ENCODE data around the gene GRAP2.
"Not testable (repeated sequence)": the region's sequence is repeated elsewhere in the genome, so short reads cannot be mapped to it uniquely, and the experiment has no call there.

The GRAP2 gene

GRCh38 chr22:39947220-39948216, 46.6 kb downstream of the GRAP2 start:
- no peak for TF ChIP-seq CTCF (IDR thresholded peaks at IDR 0.05; ENCODE audit: control insufficient read depth, insufficient read depth, low read depth, low read length, missing control alignments)
- DNase-seq (ENCODE audit: low read depth), result no peak
- no peak overlapping the region for H3K4me3 ChIP-seq (ENCODE audit: control insufficient read depth, low read depth, low read length)

DNA sequence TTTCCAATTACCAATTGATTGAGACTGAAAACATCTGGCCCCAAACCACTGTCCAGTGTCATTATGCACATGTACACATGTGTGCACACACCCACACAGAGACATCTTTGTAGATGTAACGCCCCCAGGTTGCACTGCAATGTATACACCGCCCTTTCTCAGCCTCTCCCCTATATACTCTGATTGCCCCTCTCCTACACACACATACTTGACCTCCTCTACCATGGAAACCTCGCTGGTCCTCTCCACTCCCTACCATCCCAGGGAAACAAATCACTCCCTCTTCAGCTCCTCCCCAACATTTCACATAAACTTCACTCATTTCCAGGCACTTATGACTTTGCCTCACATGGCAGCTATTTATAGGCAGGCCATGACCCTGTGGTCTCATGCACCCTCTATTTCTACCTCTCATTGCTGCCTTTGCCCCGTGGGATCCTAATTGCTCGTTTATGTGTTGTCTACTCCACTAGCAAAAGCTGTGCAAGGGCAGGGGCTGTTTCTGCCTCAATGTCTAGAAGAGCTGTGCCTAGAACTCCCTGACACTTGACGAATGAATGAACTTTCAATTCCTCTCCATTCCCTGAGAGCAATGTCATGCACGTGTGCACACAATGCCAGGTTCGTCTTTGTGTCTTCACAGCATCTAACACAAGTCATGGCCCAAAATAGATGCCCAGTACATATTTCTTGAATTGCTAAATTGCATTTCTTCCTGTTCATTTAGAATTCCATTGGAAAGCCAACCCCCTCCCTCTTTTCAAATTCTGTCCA, 49.3 kb downstream of the GRAP2 start:
- TF ChIP-seq CTCF (IDR thresholded peaks at IDR 0.05; ENCODE audit: control insufficient read depth, insufficient read depth, low read depth, low read length, missing control alignments), result no peak
- DNase-seq (ENCODE audit: low read depth), result no peak
- no peak overlapping the region for H3K4me3 ChIP-seq (ENCODE audit: control insufficient read depth, low read depth, low read length)

DNA sequence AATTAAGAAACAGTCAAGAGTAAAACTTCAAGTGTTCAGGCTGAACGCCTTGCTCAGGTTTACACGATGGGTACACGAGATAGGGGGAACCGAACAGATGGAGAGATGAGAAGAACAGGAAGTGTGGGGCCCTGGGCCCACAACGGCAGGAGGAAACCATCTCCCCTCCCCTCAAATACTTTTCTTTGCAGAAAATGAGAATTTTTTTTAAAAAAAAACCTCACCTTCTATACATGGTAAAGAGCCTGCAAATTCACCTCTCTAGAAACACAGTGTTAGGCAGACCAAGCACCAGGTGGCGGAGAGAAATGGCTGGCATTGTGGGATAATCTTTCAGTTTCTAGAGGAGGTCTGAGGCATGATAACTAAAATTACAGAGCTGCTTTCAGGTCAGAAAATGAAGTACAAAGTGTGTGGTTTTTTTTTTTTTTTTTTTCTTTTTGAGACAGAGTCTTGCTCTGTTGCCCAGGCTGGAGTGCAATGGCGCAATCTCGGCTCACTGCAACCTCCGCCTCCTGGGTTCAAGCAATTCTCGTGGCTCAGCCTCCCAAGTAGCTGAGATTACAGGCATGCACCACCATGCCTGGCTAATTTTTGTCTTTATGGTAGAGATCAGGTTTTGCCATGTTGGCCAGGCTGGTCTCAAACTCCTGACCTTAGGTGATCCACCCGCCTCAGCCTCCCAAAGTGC, 50.9 kb downstream of the GRAP2 start:
- DNase-seq (ENCODE audit: low read depth), result not testable (repeated sequence)

GRCh38 chr22:39952347-39952746, 51.5 kb downstream of the GRAP2 start:
- no peak for DNase-seq (ENCODE audit: low read depth)
- H3K4me3 ChIP-seq (ENCODE audit: control insufficient read depth, low read depth, low read length), result no peak overlapping the region
- no peak for TF ChIP-seq CTCF (IDR thresholded peaks at IDR 0.05; ENCODE audit: control insufficient read depth, insufficient read depth, low read depth, low read length, missing control alignments)

More for the DNA sequence above, 50.9 kb downstream of the GRAP2 start:
- not testable (repeated sequence) for H3K4me3 ChIP-seq (ENCODE audit: control insufficient read depth, low read depth, low read length)

DNA sequence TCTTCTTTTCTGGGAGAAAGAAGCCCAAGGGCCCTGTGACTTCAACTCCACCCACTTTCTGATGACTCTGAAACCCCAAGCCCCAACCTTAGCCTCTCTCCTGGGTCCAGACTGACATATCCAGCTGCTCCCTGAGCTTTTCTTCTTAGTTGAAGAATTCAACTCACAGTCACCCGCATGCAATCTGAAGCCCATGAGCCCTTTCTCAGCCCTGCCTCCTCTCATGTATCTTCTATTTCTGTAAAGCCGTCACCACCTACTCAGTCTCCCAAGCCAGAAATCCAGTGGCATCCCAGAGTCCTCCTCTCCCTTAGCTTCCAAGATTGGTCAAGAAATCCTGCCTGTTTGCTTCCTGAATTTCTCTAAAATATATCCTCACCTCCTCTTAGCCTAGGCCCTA, 52.2 kb downstream of the GRAP2 start:
- DNase-seq (ENCODE audit: low read depth), result no peak
- TF ChIP-seq CTCF (IDR thresholded peaks at IDR 0.05; ENCODE audit: control insufficient read depth, insufficient read depth, low read depth, low read length, missing control alignments), result no peak
- no peak overlapping the region for H3K4me3 ChIP-seq (ENCODE audit: control insufficient read depth, low read depth, low read length)

GRCh38 chr22:39954584-39955055, 53.7 kb downstream of the GRAP2 start:
- H3K4me3 ChIP-seq (ENCODE audit: control insufficient read depth, low read depth, low read length), result no peak overlapping the region
- no peak for TF ChIP-seq CTCF (IDR thresholded peaks at IDR 0.05; ENCODE audit: control insufficient read depth, insufficient read depth, low read depth, low read length, missing control alignments)
- DNase-seq (ENCODE audit: low read depth), result peak; percentile 57

All from AG09309 (cell line).